Trophoblast cell (in vitro differentiated cells and primary cell): ENCODE results near the gene PHF3.

ENCODE experiments used
- DNase-seq, 2 donors: peaks; one replicate each; pipeline ENCODE4 v3.0.0-alpha.2; 2016
- H2AFZ ChIP-seq: 2 replicates; pipeline ENCODE4 v1.6.1; 2013; ENCODE audit warnings: low read length, moderate library complexity, mild to moderate bottlenecking; ENCODE audit not compliant: insufficient read depth, poor library complexity
- H2AK5ac ChIP-seq: 2 replicates; pipeline ENCODE4 v1.6.1; 2013; ENCODE audit warnings: mild to moderate bottlenecking, low read length
- H2BK120ac ChIP-seq: 2 replicates; pipeline ENCODE4 v1.6.1; 2013; ENCODE audit warnings: low read length, mild to moderate bottlenecking, moderate library complexity; ENCODE audit not compliant: insufficient read depth, poor library complexity
- H2BK12ac ChIP-seq: 2 replicates; pipeline ENCODE4 v1.6.1; 2013; ENCODE audit warnings: mild to moderate bottlenecking, low read length, moderate library complexity
- H2BK5ac ChIP-seq: 2 replicates; pipeline ENCODE4 v1.6.1; 2013; ENCODE audit warnings: low read length, low read depth, moderate library complexity, mild to moderate bottlenecking; ENCODE audit not compliant: poor library complexity
- H3K14ac ChIP-seq: 2 replicates; pipeline ENCODE4 v1.6.1; 2013; ENCODE audit warnings: mild to moderate bottlenecking, low read length
- H3K18ac ChIP-seq: 2 replicates; pipeline ENCODE4 v1.6.1; 2013; ENCODE audit warnings: mild to moderate bottlenecking, low read length
- H3K23ac ChIP-seq: 2 replicates; pipeline ENCODE4 v1.6.1; 2013; ENCODE audit warnings: low read length
- H3K27ac ChIP-seq: 2 replicates; pipeline ENCODE4 v1.5.1; 2013; ENCODE audit warnings: low read depth, mild to moderate bottlenecking, inconsistent platforms, low read length, moderate library complexity
- H3K27me3 ChIP-seq: 2 replicates; pipeline ENCODE4 v1.6.1; 2013; ENCODE audit warnings: inconsistent platforms, mild to moderate bottlenecking, low read length, moderate library complexity; ENCODE audit not compliant: insufficient read depth
- H3K36me3 ChIP-seq, 2 experiments: 1 replicate in 1 of 2; 2 replicates in 1 of 2; pipeline ENCODE4 v1.6.1; 2013; ENCODE audit warnings: low read length in 2 of 2, mild to moderate bottlenecking in 2 of 2, moderate library complexity in 1 of 2; ENCODE audit not compliant: insufficient read depth in 2 of 2, control insufficient read depth in 1 of 2
- H3K4ac ChIP-seq: 2 replicates; pipeline ENCODE4 v1.6.1; 2013; ENCODE audit warnings: low read depth, mild to moderate bottlenecking, low read length, moderate library complexity
- H3K4me1 ChIP-seq, 2 experiments: 1 replicate in 1 of 2; 2 replicates in 1 of 2; pipeline ENCODE4 v1.6.1; 2013; ENCODE audit warnings: low read length in 2 of 2, mild to moderate bottlenecking in 2 of 2, moderate library complexity in 1 of 2; ENCODE audit not compliant: insufficient read depth in 2 of 2, control insufficient read depth in 1 of 2
- H3K4me2 ChIP-seq: 2 replicates; pipeline ENCODE4 v1.6.1; 2013; ENCODE audit warnings: inconsistent platforms, mild to moderate bottlenecking, low read length, moderate library complexity
- H3K4me3 ChIP-seq: 2 replicates; pipeline ENCODE4 v1.5.1; 2013; ENCODE audit warnings: mild to moderate bottlenecking, low read depth, low read length, inconsistent platforms
- H3K79me1 ChIP-seq: one replicate; pipeline ENCODE4 v1.6.1; 2013; ENCODE audit warnings: low read length
- H3K79me2 ChIP-seq: 2 replicates; pipeline ENCODE4 v1.6.1; 2013; ENCODE audit warnings: low read length, mild to moderate bottlenecking; ENCODE audit not compliant: control insufficient read depth, insufficient read depth, poor library complexity
- H3K9ac ChIP-seq: 2 replicates; pipeline ENCODE4 v1.6.1; 2013; ENCODE audit warnings: mild to moderate bottlenecking, low read length
- H3K9me3 ChIP-seq: 2 replicates; pipeline ENCODE4 v1.6.1; 2013; ENCODE audit warnings: low read depth, mild to moderate bottlenecking, control low read depth, inconsistent platforms, low read length; ENCODE audit not compliant: insufficient read depth
- H4K12ac ChIP-seq: 2 replicates; pipeline ENCODE4 v1.6.1; 2013; ENCODE audit warnings: low read depth, mild to moderate bottlenecking, low read length, moderate library complexity
- H4K8ac ChIP-seq: 2 replicates; pipeline ENCODE4 v1.6.1; 2013; ENCODE audit warnings: low read depth, mild to moderate bottlenecking, low read length, moderate library complexity
- H4K91ac ChIP-seq: one replicate; pipeline ENCODE4 v1.6.1; 2013; ENCODE audit warnings: low read depth, mild to moderate bottlenecking, low read length, moderate library complexity
- WGBS: extraction: QIAGEN DNeasy Blood & Tissue Kit; methylation state at CpG from one replicate; pipeline ENCODE4 v1.1.7; 2013; ENCODE audit warnings: missing lambda C conversion rate; ENCODE audit not compliant: insufficient read length, insufficient coverage; ENCODE audit errors: extremely low coverage; 5-methylcytosine and 5-hydroxymethylcytosine counted together

Gene PHF3

DNA sequence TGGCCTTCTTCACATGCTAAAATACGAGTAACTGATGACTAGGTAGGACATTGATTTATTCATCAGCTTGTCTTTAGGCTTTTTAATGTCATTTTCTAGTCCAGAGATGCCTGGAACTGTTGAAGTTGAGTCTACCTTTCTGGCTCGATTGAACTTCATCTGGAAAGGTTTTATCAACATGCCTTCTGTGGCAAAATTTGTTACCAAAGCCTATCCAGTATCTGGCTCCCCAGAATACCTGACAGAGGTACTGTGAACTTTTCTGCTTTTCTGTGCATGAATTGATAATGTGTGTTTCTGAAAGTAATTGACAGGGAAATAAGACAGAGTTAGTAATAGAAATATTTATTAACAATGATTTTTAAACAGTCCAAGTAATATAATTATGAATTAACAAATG lies 71.0 kb downstream of the PHF3 start:
- no peak for DNase-seq
- Histone ChIP-seq H2AK5ac (no peak overlapping the region), H3K4ac (no peak overlapping the region), H2BK12ac (no peak overlapping the region), H3K9ac (no peak overlapping the region), H3K36me3 (peaks cover 9 to 15% of the 10 kb centered on the region in 2 experiments), H4K8ac (no peak overlapping the region), H4K91ac (no peak overlapping the region), H3K79me1 (no peaks in the 10 kb centered on the region), H3K79me2 (no peaks in the 10 kb centered on the region), H3K4me3 (no peak overlapping the region), H3K27me3 (no peaks in the 10 kb centered on the region), H2BK120ac (no peak overlapping the region), H3K23ac (no peak overlapping the region), H3K18ac (no peak overlapping the region), H3K14ac (no peak overlapping the region), H3K27ac (no peak overlapping the region), H3K4me2 (no peak overlapping the region), H2BK5ac (no peak overlapping the region), H2AFZ (no peak overlapping the region), H3K4me1 (no peaks in the 10 kb centered on the region), H3K9me3 (no peaks in the 10 kb centered on the region), H4K12ac (no peak overlapping the region)
- no CpG with 5 or more reads among the region's 2 CpGs for WGBS

DNA sequence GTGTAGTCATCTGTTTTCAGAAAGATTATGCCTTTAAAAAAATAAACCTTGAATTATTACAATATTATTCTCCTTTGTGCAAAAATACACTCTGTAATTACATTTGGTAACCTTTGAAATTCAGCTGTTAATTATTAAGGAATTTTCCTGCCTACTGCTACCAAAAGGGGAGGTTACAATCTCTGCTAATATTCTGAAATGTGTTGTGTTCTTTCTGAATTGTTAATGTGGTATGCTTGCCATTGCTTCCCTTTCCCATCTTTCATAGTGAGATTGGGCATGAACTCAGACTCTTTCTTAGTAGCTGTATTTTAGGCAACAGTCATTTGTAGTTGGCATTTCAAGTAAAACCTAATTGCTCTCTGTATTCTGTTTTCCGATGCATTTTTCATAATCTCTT lies 73.0 kb downstream of the PHF3 start:
- no peak for DNase-seq
- no peaks in the 10 kb centered on the region for H3K27me3 ChIP-seq
- H4K91ac ChIP-seq: no peak overlapping the region
- H3K9me3 ChIP-seq: no peaks in the 10 kb centered on the region
- H3K79me1 ChIP-seq: no peaks in the 10 kb centered on the region
- no peak overlapping the region for H3K4ac ChIP-seq
- no peak overlapping the region for H2BK12ac ChIP-seq
- no peak overlapping the region for H3K4me3 ChIP-seq
- H4K8ac ChIP-seq: no peak overlapping the region
- peaks cover 10 to 26% of the 10 kb centered on the region in 2 experiments for H3K36me3 ChIP-seq
- H2BK5ac ChIP-seq: no peak overlapping the region
- no peak overlapping the region for H3K27ac ChIP-seq
- no CpG with 5 or more reads among the region's 1 CpG for WGBS
- H3K4me1 ChIP-seq: no peaks in the 10 kb centered on the region
- H2AFZ ChIP-seq: no peak overlapping the region
- H3K4me2 ChIP-seq: no peak overlapping the region
- no peaks in the 10 kb centered on the region for H3K79me2 ChIP-seq
- no peak overlapping the region for H2BK120ac ChIP-seq
- H2AK5ac ChIP-seq: no peak overlapping the region
- H4K12ac ChIP-seq: no peak overlapping the region
- H3K9ac ChIP-seq: no peak overlapping the region
- no peak overlapping the region for H3K18ac ChIP-seq
- no peak overlapping the region for H3K14ac ChIP-seq
- H3K23ac ChIP-seq: no peak overlapping the region

- DNase-seq: no peak
- H3K23ac ChIP-seq: no peak overlapping the region
- H3K4ac ChIP-seq: no peak overlapping the region
- no peak overlapping the region for H2BK5ac ChIP-seq
- H4K12ac ChIP-seq: no peak overlapping the region
- H3K18ac ChIP-seq: no peak overlapping the region
- H3K79me2 ChIP-seq: no peaks in the 10 kb centered on the region
- H3K79me1 ChIP-seq: no peaks in the 10 kb centered on the region
- no peak overlapping the region for H2AK5ac ChIP-seq
- no peak overlapping the region for H3K4me2 ChIP-seq
- no peaks in the 10 kb centered on the region for H3K4me1 ChIP-seq
- no peak overlapping the region for H4K8ac ChIP-seq
- no peak overlapping the region for H3K14ac ChIP-seq
- no peak overlapping the region for H2BK12ac ChIP-seq
- H2AFZ ChIP-seq: no peak overlapping the region
- H3K27ac ChIP-seq: no peak overlapping the region
- peaks cover 10 to 24% of the 10 kb centered on the region in 2 experiments for H3K36me3 ChIP-seq
- no peaks in the 10 kb centered on the region for H3K27me3 ChIP-seq
- no peak overlapping the region for H3K4me3 ChIP-seq
- H3K9me3 ChIP-seq: no peaks in the 10 kb centered on the region
- H4K91ac ChIP-seq: no peak overlapping the region
- H2BK120ac ChIP-seq: no peak overlapping the region
- H3K9ac ChIP-seq: no peak overlapping the region
These were observed 73.5 kb downstream of the PHF3 start for GRCh38 chr6:63709148-63709547.

DNA sequence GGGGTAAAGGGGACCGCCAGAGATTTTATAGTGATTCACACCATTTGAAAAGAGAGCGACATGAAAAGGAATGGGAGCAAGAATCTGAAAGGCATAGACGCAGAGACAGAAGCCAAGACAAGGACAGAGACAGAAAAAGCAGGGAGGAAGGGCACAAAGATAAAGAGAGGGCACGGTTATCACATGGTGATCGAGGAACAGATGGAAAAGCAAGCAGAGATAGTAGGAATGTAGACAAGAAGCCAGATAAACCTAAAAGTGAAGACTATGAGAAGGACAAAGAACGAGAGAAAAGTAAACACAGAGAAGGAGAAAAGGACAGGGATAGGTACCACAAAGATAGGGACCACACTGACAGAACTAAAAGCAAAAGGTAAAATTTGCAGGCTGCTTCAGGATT lies 77.7 kb downstream of the PHF3 start:
- no peaks in the 10 kb centered on the region for H3K79me2 ChIP-seq
- no peak overlapping the region for H3K14ac ChIP-seq
- H4K8ac ChIP-seq: no peak overlapping the region
- H2BK5ac ChIP-seq: no peak overlapping the region
- no peak overlapping the region for H2BK120ac ChIP-seq
- no peak overlapping the region for H3K4ac ChIP-seq
- no peak overlapping the region for H2BK12ac ChIP-seq
- H3K79me1 ChIP-seq: no peaks in the 10 kb centered on the region
- H3K27ac ChIP-seq: no peak overlapping the region
- no peaks in the 10 kb centered on the region for H3K9me3 ChIP-seq
- H3K4me2 ChIP-seq: no peak overlapping the region
- no peak overlapping the region for H3K9ac ChIP-seq
- H3K36me3 ChIP-seq: peaks cover 4 to 18% of the 10 kb centered on the region in 2 experiments
- H2AFZ ChIP-seq: no peak overlapping the region
- no peak overlapping the region for H3K18ac ChIP-seq
- H3K4me1 ChIP-seq: no peaks in the 10 kb centered on the region
- DNase-seq: no peak
- no peaks in the 10 kb centered on the region for H3K27me3 ChIP-seq
- no peak overlapping the region for H4K12ac ChIP-seq
- no peak overlapping the region for H3K4me3 ChIP-seq
- no peak overlapping the region for H2AK5ac ChIP-seq
- no CpG with 5 or more reads among the region's 6 CpGs for WGBS
- no peak overlapping the region for H4K91ac ChIP-seq
- no peak overlapping the region for H3K23ac ChIP-seq

DNA sequence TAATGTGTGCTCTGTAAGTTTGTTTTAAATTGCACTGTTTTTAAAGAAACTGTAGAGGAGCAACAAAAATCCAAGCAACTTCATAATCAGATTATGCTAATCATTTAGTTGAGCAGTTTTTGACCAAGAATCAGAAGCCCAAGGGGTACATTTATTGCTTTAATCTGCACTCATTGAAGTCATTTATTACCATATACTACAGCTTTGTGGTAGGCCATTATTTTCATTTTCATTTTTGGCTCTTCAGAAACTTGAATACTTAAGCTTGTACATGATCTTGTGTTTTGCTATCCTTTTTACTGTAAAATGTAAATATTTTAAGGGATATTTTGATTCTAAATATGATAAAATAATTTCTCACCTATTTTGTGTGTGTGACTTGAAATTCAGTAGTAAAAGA lies 78.5 kb downstream of the PHF3 start:
- H3K14ac ChIP-seq: no peak overlapping the region
- H3K4me3 ChIP-seq: no peak overlapping the region
- H2BK5ac ChIP-seq: no peak overlapping the region
- no peak overlapping the region for H4K91ac ChIP-seq
- H2AFZ ChIP-seq: no peak overlapping the region
- peaks cover 4 to 18% of the 10 kb centered on the region in 2 experiments for H3K36me3 ChIP-seq
- no peak overlapping the region for H2BK12ac ChIP-seq
- no peak overlapping the region for H4K8ac ChIP-seq
- H3K18ac ChIP-seq: no peak overlapping the region
- no peak overlapping the region for H2AK5ac ChIP-seq
- no peak overlapping the region for H2BK120ac ChIP-seq
- no peak overlapping the region for H3K9ac ChIP-seq
- H4K12ac ChIP-seq: no peak overlapping the region
- DNase-seq: no peak
- no peak overlapping the region for H3K4me2 ChIP-seq
- H3K23ac ChIP-seq: no peak overlapping the region
- H3K79me2 ChIP-seq: no peaks in the 10 kb centered on the region
- H3K27me3 ChIP-seq: no peaks in the 10 kb centered on the region
- H3K4ac ChIP-seq: no peak overlapping the region
- H3K79me1 ChIP-seq: no peaks in the 10 kb centered on the region
- no peaks in the 10 kb centered on the region for H3K9me3 ChIP-seq
- no peak overlapping the region for H3K27ac ChIP-seq
- H3K4me1 ChIP-seq: no peaks in the 10 kb centered on the region
